KMS-11 (cell line): ENCODE measurements around the gene BRD3.
"Not testable (repeated sequence)": the region's sequence is repeated elsewhere in the genome, so short reads cannot be mapped to it uniquely, and the experiment has no call there.

Experiments used
- H2AFZ ChIP-seq: fragments of 200-600 bp; sonication (generic); 2 replicates; pipeline ENCODE4 v1.6.1; 2016; ENCODE audit warnings: antibody characterized with exemption, mixed run types, low read depth
- H3K27ac ChIP-seq: fragments of 200-600 bp; sonication (generic); 2 replicates; pipeline ENCODE4 v1.6.1; 2016; ENCODE audit warnings: mild to moderate bottlenecking, mixed run types
- H3K27me3 ChIP-seq: fragments of 200-600 bp; sonication (generic); 2 replicates; pipeline ENCODE4 v1.6.1; 2017; ENCODE audit warnings: mild to moderate bottlenecking, low read depth, mixed run types, moderate library complexity; ENCODE audit not compliant: insufficient read depth
- H3K36me3 ChIP-seq: fragments of 200-600 bp; sonication (generic); 2 replicates; pipeline ENCODE4 v1.6.1; 2017; ENCODE audit warnings: mild to moderate bottlenecking, mixed run types; ENCODE audit not compliant: insufficient read depth
- H3K4me1 ChIP-seq: fragments of 200-600 bp; sonication (generic); 2 replicates; pipeline ENCODE4 v1.6.1; 2016; ENCODE audit warnings: mild to moderate bottlenecking, low read depth, mixed run types; ENCODE audit not compliant: poor library complexity, severe bottlenecking
- H3K4me2 ChIP-seq: fragments of 200-600 bp; sonication (generic); 2 replicates; pipeline ENCODE4 v1.7.0; 2016; ENCODE audit warnings: mild to moderate bottlenecking, mixed run types
- H3K4me3 ChIP-seq: fragments of 200-600 bp; sonication (generic); IDR thresholded peaks from 2 replicates; pipeline ENCODE4 v1.6.1; 2017; ENCODE audit warnings: low read depth, low read length, mixed read lengths; ENCODE audit not compliant: insufficient read depth
- H3K79me2 ChIP-seq: fragments of 200-600 bp; sonication (generic); 2 replicates; pipeline ENCODE4 v1.6.1; 2016; ENCODE audit warnings: low read depth, mixed run types; ENCODE audit not compliant: insufficient read depth
- H3K9ac ChIP-seq: fragments of 200-600 bp; sonication (generic); 2 replicates; pipeline ENCODE4 v1.6.1; 2016; ENCODE audit warnings: mild to moderate bottlenecking, mixed run types
- H4K20me1 ChIP-seq: fragments of 200-600 bp; sonication (generic); 2 replicates; pipeline ENCODE4 v1.6.1; 2016; ENCODE audit warnings: mild to moderate bottlenecking, mixed run types; ENCODE audit not compliant: insufficient read depth
- TF ChIP-seq, protein P1 (sequence below): fragments of 200-600 bp; sonication (generic); conservative IDR thresholded peaks from 2 replicates; pipeline ENCODE4 v1.6.1; 2017; ENCODE audit warnings: low read depth, mild to moderate bottlenecking, antibody characterized with exemption, low read length, moderate library complexity, mixed read lengths

The BRD3 gene

DNA sequence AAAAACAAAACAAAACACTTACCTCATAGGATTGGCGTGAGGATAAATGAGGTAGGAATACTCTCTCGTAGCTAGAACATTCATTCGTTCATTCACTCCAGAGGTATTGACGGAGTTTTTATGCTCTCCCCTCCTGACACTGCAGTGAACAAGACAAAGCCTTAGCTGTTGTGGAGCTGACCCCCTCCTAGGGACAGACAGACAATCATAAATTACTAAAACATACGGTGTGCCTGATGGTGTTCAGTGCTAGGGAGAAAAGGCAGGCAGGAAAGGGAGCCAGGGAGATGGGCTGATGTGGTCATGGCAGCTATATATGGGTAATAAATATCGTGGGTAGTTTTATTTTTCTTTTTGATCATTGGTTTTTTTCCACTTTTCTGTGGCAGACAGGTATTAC, 5.7 kb upstream of the BRD3 start:
- Histone ChIP-seq H3K4me3 (no peak overlapping the region), H3K27ac (no peak overlapping the region), H4K20me1 (no peaks in the 10 kb centered on the region), H3K36me3 (no peaks in the 10 kb centered on the region), H3K79me2 (no peaks in the 10 kb centered on the region), H3K4me1 (no peaks in the 10 kb centered on the region), H2AFZ (no peak overlapping the region), H3K9ac (no peak overlapping the region), H3K27me3 (peaks cover 65% of the 10 kb centered on the region), H3K4me2 (no peak overlapping the region)
- TF ChIP-seq, protein P1, sequence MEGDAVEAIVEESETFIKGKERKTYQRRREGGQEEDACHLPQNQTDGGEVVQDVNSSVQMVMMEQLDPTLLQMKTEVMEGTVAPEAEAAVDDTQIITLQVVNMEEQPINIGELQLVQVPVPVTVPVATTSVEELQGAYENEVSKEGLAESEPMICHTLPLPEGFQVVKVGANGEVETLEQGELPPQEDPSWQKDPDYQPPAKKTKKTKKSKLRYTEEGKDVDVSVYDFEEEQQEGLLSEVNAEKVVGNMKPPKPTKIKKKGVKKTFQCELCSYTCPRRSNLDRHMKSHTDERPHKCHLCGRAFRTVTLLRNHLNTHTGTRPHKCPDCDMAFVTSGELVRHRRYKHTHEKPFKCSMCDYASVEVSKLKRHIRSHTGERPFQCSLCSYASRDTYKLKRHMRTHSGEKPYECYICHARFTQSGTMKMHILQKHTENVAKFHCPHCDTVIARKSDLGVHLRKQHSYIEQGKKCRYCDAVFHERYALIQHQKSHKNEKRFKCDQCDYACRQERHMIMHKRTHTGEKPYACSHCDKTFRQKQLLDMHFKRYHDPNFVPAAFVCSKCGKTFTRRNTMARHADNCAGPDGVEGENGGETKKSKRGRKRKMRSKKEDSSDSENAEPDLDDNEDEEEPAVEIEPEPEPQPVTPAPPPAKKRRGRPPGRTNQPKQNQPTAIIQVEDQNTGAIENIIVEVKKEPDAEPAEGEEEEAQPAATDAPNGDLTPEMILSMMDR = no peak

DNA sequence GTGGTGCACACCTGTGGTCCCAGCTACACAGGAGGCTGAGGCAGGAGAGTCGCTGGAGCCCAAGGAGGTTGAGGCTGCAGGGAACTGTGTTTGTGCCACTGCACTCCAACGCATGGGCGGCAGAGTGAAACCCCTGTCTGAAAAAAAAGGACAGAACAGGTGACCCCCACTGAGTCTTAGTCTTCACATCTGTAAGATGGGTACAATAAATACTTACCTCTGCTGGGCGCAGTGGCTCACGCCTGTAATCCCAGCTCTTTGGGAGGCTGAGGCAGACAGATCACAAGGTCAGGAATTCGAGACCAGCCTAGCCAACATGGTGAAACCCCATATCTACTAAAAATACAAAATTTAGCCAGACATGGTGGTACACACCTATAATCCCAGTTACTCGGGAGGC, 4.9 kb upstream of the BRD3 start:
- not testable (repeated sequence) for H3K79me2 ChIP-seq, H3K9ac ChIP-seq, H3K27ac ChIP-seq, H4K20me1 ChIP-seq, H3K4me3 ChIP-seq, H3K4me1 ChIP-seq, H2AFZ ChIP-seq, H3K36me3 ChIP-seq, H3K4me2 ChIP-seq
- H3K27me3 ChIP-seq = peaks cover 65% of the 10 kb centered on the region

DNA sequence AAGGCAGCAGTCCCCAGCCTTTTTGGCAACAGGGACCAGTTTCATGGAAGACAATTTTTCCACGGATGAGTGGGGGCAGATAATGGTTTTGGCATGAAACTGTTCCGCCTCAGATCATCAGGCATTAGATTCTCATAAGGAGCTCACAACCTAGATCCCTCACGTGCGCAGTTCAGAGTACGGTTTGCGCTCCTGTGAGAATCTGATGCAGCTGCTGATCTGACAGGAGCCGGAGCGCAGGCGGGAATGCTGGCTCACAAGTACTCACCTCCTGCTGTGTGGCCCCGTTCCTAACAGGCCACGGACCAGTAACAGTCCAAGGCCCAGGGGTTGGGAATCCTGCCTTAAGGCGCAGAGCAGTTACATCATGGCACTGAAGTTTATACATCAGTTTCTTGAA, 3.3 kb upstream of the BRD3 start:
- H3K4me2 ChIP-seq = no peak overlapping the region
- no peaks in the 10 kb centered on the region for H3K4me1 ChIP-seq
- no peaks in the 10 kb centered on the region for H3K36me3 ChIP-seq
- no peak overlapping the region for H2AFZ ChIP-seq
- no peak overlapping the region for H3K27ac ChIP-seq
- no peaks in the 10 kb centered on the region for H3K79me2 ChIP-seq
- no peak overlapping the region for H3K9ac ChIP-seq
- H4K20me1 ChIP-seq = no peaks in the 10 kb centered on the region
- no peak overlapping the region for H3K4me3 ChIP-seq
- TF ChIP-seq, protein P1 = no peak
- peaks cover 61% of the 10 kb centered on the region for H3K27me3 ChIP-seq

DNA sequence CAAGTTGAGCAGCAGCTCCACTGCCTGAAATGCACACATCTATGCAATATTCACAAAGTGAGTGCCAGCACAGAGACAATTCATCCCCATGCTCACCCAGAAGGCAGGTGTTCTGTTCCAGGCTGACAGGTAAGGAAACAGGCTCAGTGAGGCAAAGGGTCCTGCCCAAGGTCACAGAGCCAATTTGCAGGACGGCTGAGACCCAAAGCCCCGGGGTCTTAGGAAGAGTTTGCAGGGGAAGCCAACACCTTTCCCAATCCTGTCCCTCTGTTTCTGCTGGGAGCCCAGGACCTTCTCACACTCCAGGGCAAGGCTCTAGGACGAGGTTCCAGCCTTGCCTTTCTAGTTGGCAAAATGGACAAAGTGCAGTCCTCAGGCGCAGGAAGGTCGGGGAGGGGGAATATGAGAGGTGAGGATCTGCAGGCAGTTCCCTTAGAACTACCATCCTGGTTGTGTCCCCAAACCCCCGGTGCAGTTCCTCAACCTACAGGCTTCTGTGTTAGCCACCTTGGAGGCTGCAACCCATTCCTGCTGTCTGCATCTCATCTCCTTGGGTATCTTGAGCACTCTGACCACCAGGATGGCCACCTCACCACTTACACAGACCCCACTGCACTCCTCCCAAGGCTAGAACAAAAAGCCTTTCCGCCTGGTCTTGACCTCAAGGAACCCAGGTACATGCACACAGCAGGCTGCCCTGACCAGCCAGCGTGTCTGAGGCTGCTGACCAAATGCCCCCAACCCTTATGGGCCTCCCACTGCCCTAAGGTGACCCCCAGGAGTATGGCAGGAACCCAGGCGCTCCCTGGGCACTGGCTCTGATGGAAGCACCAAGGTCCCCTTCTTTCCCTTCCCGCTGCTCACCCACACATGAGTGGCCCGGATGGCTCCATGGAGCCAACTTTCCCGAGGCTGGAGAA, 1.9 kb upstream of the BRD3 start:
- Histone ChIP-seq H3K4me3 (no peak overlapping the region), H3K9ac (no peak overlapping the region), H3K36me3 (no peaks in the 10 kb centered on the region), H3K79me2 (no peaks in the 10 kb centered on the region), H3K27me3 (peaks cover 58% of the 10 kb centered on the region), H3K4me2 (peak overlapping the region; percentile 76), H2AFZ (no peak overlapping the region), H4K20me1 (no peaks in the 10 kb centered on the region), H3K4me1 (no peaks in the 10 kb centered on the region), H3K27ac (no peak overlapping the region)
- TF ChIP-seq, protein P1 = no peak
